ENCODE measurements around the gene CMPK2.

CMPK2 gene

GRCh38 chr2:6866982-6867381 lies 1.3 kb upstream of the CMPK2 start:
- H3K4me1 ChIP-seq (ENCODE audit: control insufficient read depth, insufficient read depth, low read length), result no peaks in the 10 kb centered on the region
- no peak overlapping the region for H3K27ac ChIP-seq (ENCODE audit: extremely low read depth, low read depth, low read length)
- POLR2A ChIA-PET, result no interaction called here
- no peaks in the 10 kb centered on the region for H3K9me3 ChIP-seq (ENCODE audit: control insufficient read depth, insufficient read depth, low read depth, low read length)
- no peak overlapping the region for H3K4me3 ChIP-seq (ENCODE audit: low read depth, low read length)
- no peak for TF ChIP-seq ZNF777 (tag by site-specific recombination; IDR thresholded peaks at IDR 0.05; ENCODE audit: borderline replicate concordance)
- no peak for TF ChIP-seq PRDM2 (tag by site-specific recombination; IDR thresholded peaks at IDR 0.05; ENCODE audit: borderline replicate concordance)
- no peak for TF ChIP-seq ZSCAN16 (tag by site-specific recombination; IDR thresholded peaks at IDR 0.05)
- TF ChIP-seq TCF7L2 (IDR thresholded peaks at IDR 0.05; ENCODE audit: borderline replicate concordance, low read depth, low read length), result no peak
- no peak for TF ChIP-seq ELK4 (IDR thresholded peaks at IDR 0.05; ENCODE audit: borderline replicate concordance, low read depth, low read length)
- TF ChIP-seq ZNF184 (tag by site-specific recombination; IDR thresholded peaks at IDR 0.05), result no peak
- no peak for TF ChIP-seq EGR2 (tag by site-specific recombination; IDR thresholded peaks at IDR 0.05; ENCODE audit: low read depth)
- TF ChIP-seq ZNF514 (tag by site-specific recombination; IDR thresholded peaks at IDR 0.05), result no peak
- TF ChIP-seq ZNF132 (tag by site-specific recombination; IDR thresholded peaks at IDR 0.05; ENCODE audit: borderline replicate concordance), result no peak
- no peak for TF ChIP-seq AEBP2 (tag by site-specific recombination; IDR thresholded peaks at IDR 0.05; ENCODE audit: borderline replicate concordance)
- TF ChIP-seq ZNF19 (tag by site-specific recombination; IDR thresholded peaks at IDR 0.05; ENCODE audit: low read depth), result no peak
- no peak for TF ChIP-seq ZNF621 (tag by site-specific recombination; IDR thresholded peaks at IDR 0.05)
- no peak for TF ChIP-seq ZNF830 (tag by site-specific recombination; IDR thresholded peaks at IDR 0.05; ENCODE audit: low read depth)
- TF ChIP-seq SALL2 (tag by site-specific recombination; IDR thresholded peaks at IDR 0.05; ENCODE audit: borderline replicate concordance), result no peak
- TF ChIP-seq ZBTB6 (tag by site-specific recombination; IDR thresholded peaks at IDR 0.05), result no peak
- TF ChIP-seq ZNF138 (tag by site-specific recombination; IDR thresholded peaks at IDR 0.05; ENCODE audit: borderline replicate concordance), result no peak
- TF ChIP-seq ZNF146 (tag by site-specific recombination; IDR thresholded peaks at IDR 0.05), result no peak
- H3K36me3 ChIP-seq (ENCODE audit: control insufficient read depth in 2 of 2, insufficient read depth in 1 of 2, low read length in 2 of 2), result no peaks in the 10 kb centered on the region
- CTCF ChIA-PET, result interaction anchor here (0.6 to 2.1 kb wide), 5 partner anchors 9 to 304 kb away, joined by 3 to 7 read pairs (median 3); partner anchors contain the start of gene RSAD2

Measured in HEK293 (cell line).